GM12872 (cell line): ENCODE data around the gene SART3.

Source experiments
- CTCF ChIP-seq: IDR thresholded peaks from 3 replicates; pipeline ENCODE4 v1.5.1; 2011; ENCODE audit warnings: low read depth, mild to moderate bottlenecking, low read length, moderate library complexity; ENCODE audit not compliant: insufficient read depth

The SART3 gene

GRCh38 chr12:108594960-108595710, 34.2 kb upstream of the SART3 start:
- no peak for TF ChIP-seq CTCF

- TF ChIP-seq CTCF: no peak
These were observed 33.4 kb upstream of the SART3 start for GRCh38 chr12:108594323-108594903.

GRCh38 chr12:108592033-108592909, 31.3 kb upstream of the SART3 start:
- no peak for TF ChIP-seq CTCF

- no peak for TF ChIP-seq CTCF
These were observed 30.5 kb upstream of the SART3 start for GRCh38 chr12:108591267-108591980.

GRCh38 chr12:108589840-108590229, 28.9 kb upstream of the SART3 start:
- TF ChIP-seq CTCF: no peak

- TF ChIP-seq CTCF: no peak
These were observed 28.3 kb upstream of the SART3 start for GRCh38 chr12:108589028-108589839.
